IPS-NIHi11 (cell line): ENCODE data around the gene GLOD5.

Source experiments
- DNase-seq: peaks from one replicate; pipeline ENCODE4 v3.0.0; 2012; ENCODE audit warnings: mixed read lengths, low spot score

The GLOD5 gene

GRCh38 chrX:48754238-48754637 is 7.3 kb upstream of the GLOD5 start:
- DNase-seq = no peak

DNA sequence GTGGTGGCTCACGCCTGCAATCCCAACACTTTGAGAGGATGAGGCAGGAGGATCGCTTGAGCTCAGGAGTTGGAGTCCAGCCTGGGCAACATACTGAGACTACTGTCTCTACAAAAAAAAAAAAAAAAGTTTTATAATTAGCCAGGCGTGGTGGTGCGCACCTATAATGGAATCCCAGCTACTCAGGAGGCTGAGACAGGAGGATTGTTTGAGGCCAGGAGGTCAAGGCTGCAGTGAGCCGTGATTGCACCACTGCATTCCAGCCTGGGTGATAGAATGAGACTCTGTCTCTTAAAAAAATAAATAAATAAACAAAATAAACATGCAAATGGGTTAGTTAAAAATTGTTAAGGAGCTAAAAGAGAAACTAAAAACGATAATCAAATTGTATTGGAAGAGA is 7.7 kb downstream of the GLOD5 start:
- no peak for DNase-seq

DNA sequence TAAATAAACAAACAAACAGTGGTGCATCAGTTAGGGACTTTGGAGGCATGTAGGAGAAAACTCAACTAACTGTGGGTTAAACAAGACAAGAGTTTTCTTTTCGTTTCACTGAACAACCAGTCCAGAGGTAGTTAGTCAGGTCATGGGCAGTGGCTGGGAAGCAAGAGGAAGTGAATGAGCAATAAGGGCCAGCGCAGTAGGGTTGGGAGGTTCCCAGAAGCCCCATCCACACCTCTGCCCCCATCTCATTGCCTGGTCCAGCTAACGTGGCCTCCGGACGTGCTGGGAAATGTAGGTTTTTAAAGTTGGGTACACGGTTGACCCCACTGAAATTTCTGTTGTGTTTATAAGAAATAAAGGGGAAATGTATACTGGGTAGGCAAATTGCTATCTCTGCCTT is 8.7 kb downstream of the GLOD5 start:
- no peak for DNase-seq

DNA sequence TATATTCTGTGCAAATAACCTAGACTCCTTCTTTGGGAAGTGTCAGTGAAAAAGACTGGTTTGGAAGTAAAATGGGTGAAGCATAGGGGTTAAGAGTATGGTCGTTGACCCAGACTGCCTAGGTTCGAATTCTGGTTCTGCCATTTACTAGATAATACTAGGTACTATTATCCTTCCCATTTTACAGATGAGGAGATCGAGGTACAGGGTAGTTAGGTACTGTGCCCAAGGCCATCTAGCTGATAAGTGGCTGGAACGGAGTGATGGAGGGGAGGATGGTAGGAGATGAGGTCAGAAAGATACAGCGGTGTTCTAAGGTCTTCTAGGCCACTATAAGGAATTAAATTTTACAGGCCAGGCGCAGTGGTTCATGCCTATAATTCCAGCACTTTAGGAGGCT is 11.1 kb downstream of the GLOD5 start:
- no peak for DNase-seq

DNA sequence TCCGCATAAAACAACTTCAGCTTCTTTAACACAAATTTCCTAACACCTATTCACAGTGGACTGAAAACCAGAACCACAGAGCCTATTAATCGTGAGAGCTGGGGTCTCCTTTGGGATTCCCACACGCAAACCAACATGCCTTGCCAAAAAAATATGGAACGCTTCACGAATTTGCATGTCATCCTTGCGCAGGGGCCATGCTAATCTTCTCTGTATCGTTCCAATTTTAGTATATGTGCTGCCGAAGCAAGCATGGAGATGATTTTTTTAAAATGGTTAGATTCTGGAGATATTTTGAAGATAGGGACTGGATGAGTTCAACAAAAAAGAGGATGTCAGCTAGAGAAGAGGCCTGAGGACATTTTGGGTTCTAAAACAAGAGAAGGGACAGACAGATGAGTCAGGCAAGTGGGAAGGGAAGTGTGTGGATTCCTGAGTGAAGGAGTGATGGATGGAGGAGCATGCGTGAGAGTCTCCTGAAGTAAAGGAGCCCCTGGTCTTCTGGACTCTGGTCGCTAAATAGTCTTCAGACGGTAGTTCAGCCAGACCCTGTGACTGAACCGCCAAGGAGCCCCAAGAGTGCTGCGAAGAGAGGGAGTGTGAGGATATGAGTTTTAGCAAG is 15.4 kb downstream of the GLOD5 start:
- DNase-seq = no peak

GRCh38 chrX:48779399-48779798 is 17.9 kb downstream of the GLOD5 start:
- no peak for DNase-seq

- no peak for DNase-seq
These were observed 20.2 kb downstream of the GLOD5 start for GRCh38 chrX:48781705-48782104.

DNA sequence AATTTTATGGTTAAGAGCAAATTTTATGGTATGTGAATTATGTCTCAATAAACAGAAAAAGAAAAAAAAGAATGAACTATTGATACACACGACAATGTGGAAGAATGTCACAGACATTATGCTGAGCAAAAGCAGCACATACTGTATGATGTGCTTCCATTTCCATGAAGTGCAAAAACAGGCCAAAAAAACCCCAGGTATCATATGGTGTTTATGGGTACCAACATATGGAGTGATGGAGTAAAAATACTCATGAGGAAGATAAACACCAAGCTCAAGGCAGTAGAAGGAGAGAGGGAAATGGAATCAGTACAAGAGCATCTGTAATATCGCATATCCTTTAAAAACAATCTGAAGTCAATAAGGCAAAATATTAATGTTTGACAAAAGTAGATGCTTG is 20.7 kb downstream of the GLOD5 start:
- no peak for DNase-seq

GRCh38 chrX:48782795-48783194 is 21.2 kb downstream of the GLOD5 start:
- DNase-seq = no peak

DNA sequence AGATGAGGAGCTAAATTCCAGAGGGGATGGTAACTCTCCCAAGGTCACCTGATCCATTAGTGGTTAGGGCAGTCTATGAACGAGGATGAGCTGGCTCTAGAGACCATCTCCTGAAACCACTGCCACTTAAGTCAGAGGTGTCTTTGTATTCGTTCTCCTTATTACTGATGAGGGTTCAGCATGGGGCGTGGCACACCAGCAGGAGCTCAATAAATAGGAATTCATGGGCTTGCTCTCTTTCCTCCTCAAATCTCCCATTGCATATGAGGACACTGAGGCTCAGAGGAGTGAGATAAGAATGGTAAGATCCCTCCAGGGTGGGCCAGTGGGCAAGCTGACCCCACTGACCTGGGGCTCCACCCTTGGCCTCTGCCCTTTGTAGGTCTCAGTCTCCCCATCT is 23.2 kb downstream of the GLOD5 start:
- no peak for DNase-seq

DNA sequence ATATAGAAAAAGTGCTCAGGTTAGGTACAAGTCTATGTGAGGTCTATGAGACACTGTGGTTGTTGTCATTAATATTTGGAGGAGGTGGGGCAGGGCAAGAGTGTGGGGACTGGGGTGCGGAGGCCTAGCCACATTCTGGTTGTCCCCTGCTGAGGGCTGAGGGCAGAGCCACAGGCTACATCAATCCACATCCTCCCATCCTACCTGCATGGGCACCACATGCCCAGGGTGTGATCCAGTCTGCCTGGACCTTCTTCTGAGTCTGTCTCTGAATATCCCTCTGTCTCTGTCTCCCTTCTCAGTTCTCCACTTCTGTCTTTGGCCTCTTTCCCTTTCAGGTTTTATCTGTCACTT is 23.6 kb downstream of the GLOD5 start:
- DNase-seq = no peak

GRCh38 chrX:48785540-48786214 is 24.1 kb downstream of the GLOD5 start:
- DNase-seq = no peak

DNA sequence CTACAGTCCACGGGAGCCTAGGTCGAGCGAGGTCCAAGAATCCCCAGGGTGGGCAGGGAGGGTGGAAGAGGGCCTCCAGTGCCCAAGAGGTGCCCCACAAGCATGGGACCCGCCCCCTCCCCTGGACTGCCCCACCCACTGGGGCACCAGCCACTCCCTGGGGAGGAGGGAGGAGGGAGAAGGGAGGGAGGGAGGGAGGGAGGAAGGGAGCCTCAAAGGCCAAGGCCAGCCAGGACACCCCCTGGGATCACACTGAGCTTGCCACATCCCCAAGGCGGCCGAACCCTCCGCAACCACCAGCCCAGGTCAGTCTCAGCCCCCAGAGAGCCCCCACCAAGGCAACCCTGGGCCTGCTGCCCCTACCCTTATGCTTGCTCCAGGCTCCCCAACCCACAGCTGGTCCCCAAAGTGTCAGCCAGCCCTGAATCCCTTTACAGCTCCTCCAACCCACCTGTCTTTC is 24.8 kb downstream of the GLOD5 start, which contains the start of gene GATA1:
GATA1 (plus strand) TSS at position 250 of the 460 bp plus-strand sequence. CDS start 4,520 bp downstream, outside the sequence.
- DNase-seq = no peak

DNA sequence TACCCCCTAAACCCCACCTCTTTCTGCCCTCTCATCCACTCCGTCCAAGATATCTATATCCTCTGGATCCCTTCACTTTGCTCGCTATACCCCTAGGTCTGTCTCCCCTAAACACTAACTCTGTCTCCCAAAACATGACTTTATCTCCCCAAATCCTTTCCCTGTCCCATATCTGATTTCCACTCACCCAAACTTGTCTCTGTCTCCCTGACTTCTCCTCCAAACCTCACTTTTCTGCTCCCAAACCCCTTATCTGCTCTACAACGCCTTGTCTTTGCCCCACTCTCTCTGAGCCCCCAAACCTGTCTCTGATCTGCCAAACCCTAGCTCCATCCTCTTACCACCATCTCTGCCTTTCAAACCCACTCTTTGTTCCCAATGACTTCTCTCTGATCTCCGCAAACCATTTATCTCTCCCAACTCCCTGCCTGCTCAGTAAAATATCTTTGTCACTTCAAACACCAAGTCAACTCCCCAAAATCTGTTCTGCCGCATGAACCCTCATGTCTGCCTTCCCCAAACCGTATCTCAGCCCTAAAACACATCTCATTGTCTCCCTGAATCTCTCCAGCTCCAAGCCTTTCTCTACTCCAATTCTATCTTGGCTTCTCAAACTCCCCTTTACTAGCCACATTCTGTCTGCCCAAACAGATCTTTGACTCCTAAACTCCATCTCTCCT is 25.4 kb downstream of the GLOD5 start:
- DNase-seq = no peak

GRCh38 chrX:48787505-48788443 is 26.2 kb downstream of the GLOD5 start:
- no peak for DNase-seq

- no peak for DNase-seq
These were observed 28.0 kb downstream of the GLOD5 start for GRCh38 chrX:48789366-48790220.

GRCh38 chrX:48790477-48790876 is 28.9 kb downstream of the GLOD5 start:
- no peak for DNase-seq

DNA sequence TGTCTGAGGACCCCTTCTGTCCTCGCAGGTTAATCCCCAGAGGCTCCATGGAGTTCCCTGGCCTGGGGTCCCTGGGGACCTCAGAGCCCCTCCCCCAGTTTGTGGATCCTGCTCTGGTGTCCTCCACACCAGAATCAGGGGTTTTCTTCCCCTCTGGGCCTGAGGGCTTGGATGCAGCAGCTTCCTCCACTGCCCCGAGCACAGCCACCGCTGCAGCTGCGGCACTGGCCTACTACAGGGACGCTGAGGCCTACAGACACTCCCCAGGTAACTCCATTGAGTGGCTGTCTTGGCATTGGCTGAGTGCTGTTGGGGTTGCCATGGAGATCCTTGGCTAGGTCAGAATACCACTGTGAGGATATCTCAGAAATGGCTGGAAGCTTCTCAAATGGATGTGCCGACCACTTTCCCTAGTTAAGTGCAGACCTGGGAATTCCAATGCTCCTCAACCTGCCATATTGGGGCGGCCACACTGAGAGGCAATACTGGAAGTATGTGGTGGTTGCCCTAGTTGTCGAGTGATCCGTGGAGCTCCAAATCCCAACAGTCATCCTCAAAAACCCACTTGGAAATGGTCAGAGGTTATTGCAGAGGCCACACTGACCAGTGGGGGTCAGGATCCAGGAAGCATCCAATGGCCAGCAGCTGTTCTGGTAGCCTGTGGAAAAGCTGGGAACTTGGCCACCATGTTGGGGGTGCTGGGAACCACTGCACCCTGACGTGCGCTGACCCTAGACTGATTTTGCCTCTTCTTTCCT is 29.7 kb downstream of the GLOD5 start:
- DNase-seq = no peak

GRCh38 chrX:48792219-48792618 is 30.7 kb downstream of the GLOD5 start:
- DNase-seq = no peak

DNA sequence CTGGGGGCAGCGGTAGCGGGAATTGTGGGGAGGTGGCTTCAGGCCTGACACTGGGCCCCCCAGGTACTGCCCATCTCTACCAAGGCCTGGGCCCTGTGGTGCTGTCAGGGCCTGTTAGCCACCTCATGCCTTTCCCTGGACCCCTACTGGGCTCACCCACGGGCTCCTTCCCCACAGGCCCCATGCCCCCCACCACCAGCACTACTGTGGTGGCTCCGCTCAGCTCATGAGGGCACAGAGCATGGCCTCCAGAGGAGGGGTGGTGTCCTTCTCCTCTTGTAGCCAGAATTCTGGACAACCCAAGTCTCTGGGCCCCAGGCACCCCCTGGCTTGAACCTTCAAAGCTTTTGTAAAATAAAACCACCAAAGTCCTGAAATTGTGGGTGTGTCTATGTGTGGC is 32.4 kb downstream of the GLOD5 start:
- peak; percentile 0 for DNase-seq
